T-cell (primary cell): ENCODE results near the gene TRIM14. TPM values are rescaled to one million over a fixed set of nuclear protein-coding genes. Genes with fewer than 3 reads are reported as not detected.

Experiments
- ATAC-seq, 4 experiments: fragments of 200-7000 bp in 3 of 4; fragments of 150-1000 bp in 1 of 4; cut with Tn5 transposase; replicated peaks in 1 of 4; 1 replicate in 3 of 4; 2 replicates in 1 of 4; pipeline ENCODE4 v1.10.0; 2021; ENCODE audit warnings: moderate library complexity in 3 of 4, mild to moderate bottlenecking in 2 of 4, moderate number of reproducible peaks in 1 of 4
- CTCF ChIA-PET, 2 donors: fragments of 300-600 bp; sonication (Branson Sonifier 250); formaldehyde crosslinking; loops; one replicate each; lab custom pipeline; 2022; ENCODE audit warnings: antibody characterized with exemption in 2 of 2; lab: Charles Lee
- POLR2A ChIA-PET, 2 donors: fragments of 300-600 bp; sonication (Branson Sonifier 250); formaldehyde crosslinking; loops; one replicate each; lab custom pipeline; 2022; ENCODE audit warnings: antibody characterized with exemption in 2 of 2; lab: Charles Lee
- DNase-seq, 35 experiments: peaks; one replicate each; pipeline versions ENCODE4 v3.0.0 to v3.0.0-alpha.2; 2013 to 2023
- H3K27ac ChIP-seq: one replicate; pipeline ENCODE4 v1.5.1; 2013; ENCODE audit warnings: low read length
- H3K27me3 ChIP-seq, 2 experiments: replicated peaks in 1 of 2; 1 replicate in 1 of 2; 2 replicates in 1 of 2; pipeline versions ENCODE4 v1.6.1 to v1.7.0; 2013; ENCODE audit warnings: low read length in 1 of 2, mixed read lengths in 1 of 2; ENCODE audit not compliant: control insufficient read depth in 2 of 2, insufficient read depth in 2 of 2; ENCODE audit errors: extremely low read depth in 1 of 2
- H3K36me3 ChIP-seq, 2 donors: 1 replicate in 1 of 2; 2 replicates in 1 of 2; pipeline versions ENCODE4 v1.6.1 to v1.7.0; 2013; ENCODE audit warnings: low read length in 1 of 2; ENCODE audit not compliant: control insufficient read depth in 2 of 2, insufficient read depth in 1 of 2; ENCODE audit errors: extremely low read depth in 1 of 2
- H3K4me1 ChIP-seq, 2 experiments: 1 replicate in 1 of 2; 2 replicates in 1 of 2; pipeline versions ENCODE4 v1.6.1 to v1.7.0; 2013; ENCODE audit warnings: low read length in 2 of 2, mixed read lengths in 1 of 2; ENCODE audit not compliant: insufficient read depth in 2 of 2, control insufficient read depth in 1 of 2; ENCODE audit errors: extremely low read depth in 1 of 2
- H3K4me3 ChIP-seq, 2 donors: 1 replicate in 1 of 2; 2 replicates in 1 of 2; pipeline versions ENCODE4 v1.5.1 to v1.7.0; 2013; ENCODE audit warnings: mild to moderate bottlenecking in 2 of 2, low read length in 1 of 2, moderate library complexity in 1 of 2; ENCODE audit not compliant: control insufficient read depth in 1 of 2; ENCODE audit errors: extremely low read depth in 1 of 2
- H3K9me3 ChIP-seq: 2 replicates; pipeline ENCODE4 v1.7.0; 2013
- H3K27ac Mint-ChIP-seq, 2 donors: one replicate each; pipeline ENCODE4 v1.8.0; 2020 to 2021; ENCODE audit warnings: mild to moderate bottlenecking in 2 of 2, mixed read lengths in 2 of 2
- H3K27me3 Mint-ChIP-seq, 2 donors: one replicate each; pipeline ENCODE4 v1.8.0; 2021 to 2022; ENCODE audit warnings: mixed read lengths in 2 of 2
- H3K36me3 Mint-ChIP-seq: one replicate; pipeline ENCODE4 v1.8.0; 2021; ENCODE audit warnings: mixed read lengths
- H3K4me1 Mint-ChIP-seq, 3 donors: one replicate each; pipeline ENCODE4 v1.8.0; 2020 to 2022; ENCODE audit warnings: mixed read lengths in 3 of 3, mild to moderate bottlenecking in 1 of 3
- H3K4me3 Mint-ChIP-seq, 3 donors: one replicate each; pipeline ENCODE4 v1.8.0; 2020 to 2022; ENCODE audit warnings: mild to moderate bottlenecking in 3 of 3, mixed read lengths in 3 of 3, moderate library complexity in 3 of 3
- H3K9me3 Mint-ChIP-seq, 3 donors: one replicate each; pipeline ENCODE4 v1.8.0; 2020 to 2022; ENCODE audit warnings: mixed read lengths in 3 of 3
- WGBS: methylation state at CpG from one replicate; pipeline ENCODE4 v1.1.5; 2013; ENCODE audit warnings: missing lambda C conversion rate; ENCODE audit not compliant: insufficient coverage; 5-methylcytosine and 5-hydroxymethylcytosine counted together
- total RNA-seq, 35 experiments: library from RNA in 6 of 35; stranded (reverse) in 6 of 35; fragments of 120-200 nt in 1 of 35; gene quantifications; one replicate each; pipeline versions ENCODE4 v1.2.1 to v1.2.4 and lab custom pipeline; 2013 to 2026

The TRIM14 gene
- total RNA-seq, 5 donors from 2014 or later (not counting 1 experiment from before 2014, with no cell fraction given) = 75.7 to 98.9 (median 85.3) TPM

GRCh38 chr9:98070704-98071103 is 48.3 kb downstream of the TRIM14 start:
- DNase-seq (no peak), ATAC-seq (no peak)
- no peak overlapping the region for H3K4me3 Mint-ChIP-seq
- H3K4me1 Mint-ChIP-seq = peaks cover 22 to 33% (median 25%) of the 10 kb centered on the region in 3 donors
- CTCF ChIA-PET = no interaction called here
- POLR2A ChIA-PET = interaction anchor here in 1 of 2 donors (0.6 kb wide), 1 partner anchor 70 kb away, joined by 9 read pairs; no protein-coding TSS in a partner anchor
- Histone ChIP-seq H3K9me3 (no peaks in the 10 kb centered on the region), H3K4me3 (no peak overlapping the region), H3K27me3 (no peaks in the 10 kb centered on the region), H3K27ac (no peak overlapping the region), H3K4me1 (peaks cover 10 to 17% of the 10 kb centered on the region in 2 experiments), H3K36me3 (peaks cover 6 to 7% of the 10 kb centered on the region in 2 donors)
- H3K9me3 Mint-ChIP-seq = no peaks in the 10 kb centered on the region
- no peak overlapping the region for H3K27ac Mint-ChIP-seq
- H3K27me3 Mint-ChIP-seq = no peaks in the 10 kb centered on the region
- WGBS = 100% methylated on average over 2 of the region's 7 CpGs
- peaks cover 20% of the 10 kb centered on the region for H3K36me3 Mint-ChIP-seq

GRCh38 chr9:98069551-98069950 is 49.5 kb downstream of the TRIM14 start:
- H3K4me1 ChIP-seq = peaks cover 2 to 8% of the 10 kb centered on the region in 2 experiments
- ChIA-PET CTCF (interaction anchor here in 1 of 2 donors (1.0 kb wide), 1 partner anchor 49 kb away, joined by 4 read pairs; the partner anchor contains the start of gene TRIM14), POLR2A (no interaction called here)
- no peaks in the 10 kb centered on the region for H3K9me3 Mint-ChIP-seq
- 97% methylated on average over 5 of the region's 6 CpGs for WGBS
- H3K9me3 ChIP-seq = no peaks in the 10 kb centered on the region
- DNase-seq (no peak), ATAC-seq (no peak)
- no peaks in the 10 kb centered on the region for H3K27me3 Mint-ChIP-seq
- peaks cover 7 to 11% of the 10 kb centered on the region in 2 donors for H3K36me3 ChIP-seq
- no peaks in the 10 kb centered on the region for H3K27me3 ChIP-seq
- peaks cover 10 to 22% (median 13%) of the 10 kb centered on the region in 3 donors for H3K4me1 Mint-ChIP-seq
- H3K27ac Mint-ChIP-seq = no peak overlapping the region
- H3K36me3 Mint-ChIP-seq = peaks cover 26% of the 10 kb centered on the region
- H3K4me3 Mint-ChIP-seq = no peak overlapping the region
- no peak overlapping the region for H3K27ac ChIP-seq
- no peak overlapping the region for H3K4me3 ChIP-seq

- Histone ChIP-seq H3K4me1 (no peaks in the 10 kb centered on the region), H3K27me3 (no peaks in the 10 kb centered on the region), H3K36me3 (peaks cover 9 to 19% of the 10 kb centered on the region in 2 donors), H3K4me3 (no peak overlapping the region), H3K9me3 (no peaks in the 10 kb centered on the region), H3K27ac (no peak overlapping the region)
- WGBS = 100% methylated on average over 1 of the region's 2 CpGs
- Mint-ChIP-seq H3K27ac (no peak overlapping the region), H3K27me3 (no peaks in the 10 kb centered on the region), H3K4me3 (no peak overlapping the region), H3K36me3 (peaks cover 39% of the 10 kb centered on the region), H3K9me3 (no peaks in the 10 kb centered on the region), H3K4me1 (peaks cover 10 to 16% (median 11%) of the 10 kb centered on the region in 3 donors)
- ATAC-seq (no peak), DNase-seq (no peak)
- CTCF ChIA-PET = interaction anchor here in 1 of 2 donors (0.7 kb wide), 1 partner anchor 141 kb away, joined by 6 read pairs; no protein-coding TSS in a partner anchor
- POLR2A ChIA-PET = interaction anchor here in 1 of 2 donors (0.6 kb wide), 1 partner anchor 10 kb away, joined by 3 read pairs; no protein-coding TSS in a partner anchor
These were observed 51.8 kb downstream of the TRIM14 start for GRCh38 chr9:98067184-98067583.

GRCh38 chr9:98066235-98066634 is 52.8 kb downstream of the TRIM14 start:
- peaks cover 9 to 21% of the 10 kb centered on the region in 2 donors for H3K36me3 ChIP-seq
- ChIA-PET CTCF (interaction anchor here in 1 of 2 donors (0.6 to 0.7 kb wide), 2 partner anchors 142 to 149 kb away, joined by 6 to 7 read pairs; no protein-coding TSS in a partner anchor), POLR2A (no interaction called here)
- no peaks in the 10 kb centered on the region for H3K9me3 ChIP-seq
- no peak for ATAC-seq
- H3K27ac ChIP-seq = no peak overlapping the region
- no peaks in the 10 kb centered on the region for H3K9me3 Mint-ChIP-seq
- H3K4me1 Mint-ChIP-seq = peaks cover 10 to 13% (median 11%) of the 10 kb centered on the region in 3 donors
- WGBS = no CpG with 5 or more reads among the region's 3 CpGs
- no peak for DNase-seq
- H3K4me1 ChIP-seq = no peaks in the 10 kb centered on the region
- no peak overlapping the region for H3K4me3 ChIP-seq
- peaks cover 38% of the 10 kb centered on the region for H3K36me3 Mint-ChIP-seq
- H3K4me3 Mint-ChIP-seq = no peak overlapping the region
- H3K27ac Mint-ChIP-seq = no peak overlapping the region
- H3K27me3 Mint-ChIP-seq = no peaks in the 10 kb centered on the region
- no peaks in the 10 kb centered on the region for H3K27me3 ChIP-seq

GRCh38 chr9:98064623-98065392 is 54.2 kb downstream of the TRIM14 start:
- no peak overlapping the region for H3K4me3 ChIP-seq
- ATAC-seq (no peak), DNase-seq (no peak)
- peaks cover 16 to 21% of the 10 kb centered on the region in 2 donors for H3K36me3 ChIP-seq
- Mint-ChIP-seq H3K36me3 (peaks cover 39% of the 10 kb centered on the region), H3K9me3 (no peaks in the 10 kb centered on the region), H3K27ac (no peak overlapping the region), H3K27me3 (no peaks in the 10 kb centered on the region), H3K4me3 (no peak overlapping the region), H3K4me1 (peaks cover 7 to 14% (median 10%) of the 10 kb centered on the region in 3 donors)
- H3K27ac ChIP-seq = no peak overlapping the region
- H3K4me1 ChIP-seq = no peaks in the 10 kb centered on the region
- H3K9me3 ChIP-seq = no peaks in the 10 kb centered on the region
- ChIA-PET CTCF (interaction anchor here in 1 of 2 donors (0.6 kb wide), 1 partner anchor 466 kb away, joined by 5 read pairs; no protein-coding TSS in a partner anchor), POLR2A (interaction anchor here (0.5 to 1.0 kb wide), 3 partner anchors 56 to 67 kb away, joined by 4 read pairs; no protein-coding TSS in a partner anchor)
- H3K27me3 ChIP-seq = no peaks in the 10 kb centered on the region
- WGBS = 100% methylated on average over 5 of the region's 8 CpGs

GRCh38 chr9:98062161-98062560 is 56.9 kb downstream of the TRIM14 start:
- Histone ChIP-seq H3K36me3 (peaks cover 10 to 19% of the 10 kb centered on the region in 2 donors), H3K9me3 (no peaks in the 10 kb centered on the region), H3K27ac (no peak overlapping the region), H3K27me3 (no peaks in the 10 kb centered on the region), H3K4me3 (no peak overlapping the region), H3K4me1 (peaks cover 3 to 12% of the 10 kb centered on the region in 2 experiments)
- no peaks in the 10 kb centered on the region for H3K9me3 Mint-ChIP-seq
- no peak overlapping the region for H3K4me3 Mint-ChIP-seq
- peak overlapping the region; percentile 11 to 27 for H3K27ac Mint-ChIP-seq
- peaks cover 9 to 31% (median 27%) of the 10 kb centered on the region in 3 donors for H3K4me1 Mint-ChIP-seq
- no peaks in the 10 kb centered on the region for H3K27me3 Mint-ChIP-seq
- CTCF ChIA-PET = interaction anchor here in 1 of 2 donors (1.0 kb wide), 1 partner anchor 12 kb away, joined by 5 read pairs; no protein-coding TSS in a partner anchor
- no peak for DNase-seq
- ATAC-seq = no peak
- peaks cover 36% of the 10 kb centered on the region for H3K36me3 Mint-ChIP-seq
- WGBS = 100% methylated on average over 2 of the region's 3 CpGs
- POLR2A ChIA-PET = no interaction called here
